Fibroblast of mammary gland (primary cell): ENCODE results near the gene GAGE12G.

Source experiments
- DNase-seq: peaks from one replicate; pipeline ENCODE4 v3.0.0-alpha.2; 2010; ENCODE audit warnings: low read depth
- H3K4me3 ChIP-seq: 2 replicates; pipeline ENCODE4 v1.5.1; 2011; ENCODE audit warnings: low read depth, mild to moderate bottlenecking, low read length, moderate library complexity; ENCODE audit not compliant: control insufficient read depth
- CTCF ChIP-seq: conservative IDR thresholded peaks from 2 replicates; pipeline ENCODE4 v1.5.1; 2011; ENCODE audit warnings: low read depth, low read length, inconsistent platforms; ENCODE audit not compliant: control insufficient read depth, insufficient read depth

The GAGE12G gene

DNA sequence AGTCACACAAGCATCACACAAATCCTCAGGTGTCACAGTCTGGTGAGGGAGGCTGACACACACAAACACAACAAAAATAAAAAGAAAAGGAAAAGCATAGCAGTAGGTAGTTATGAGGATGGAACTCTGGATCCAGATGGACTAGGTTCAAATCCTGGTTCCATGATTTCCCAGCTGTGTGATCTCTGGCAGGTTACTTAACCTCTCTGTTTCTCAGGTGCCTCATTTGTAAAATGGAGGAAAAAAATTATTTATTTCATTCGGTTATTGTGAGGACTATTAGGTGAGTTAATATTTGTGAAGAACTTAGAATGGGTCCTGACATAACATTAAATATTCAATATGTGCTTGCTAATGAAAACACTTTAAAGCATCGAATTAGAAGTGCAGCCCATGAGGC, 48.4 kb downstream of the GAGE12G start:
- TF ChIP-seq CTCF: no peak
- no peak overlapping the region for H3K4me3 ChIP-seq
- no peak for DNase-seq
